ENCODE results near the gene TLDC2.
"Not testable (repeated sequence)": the region's sequence is repeated elsewhere in the genome, so short reads cannot be mapped to it uniquely, and the experiment has no call there.

TLDC2 gene

GRCh38 chr20:36895036-36895435 lies 19.1 kb downstream of the TLDC2 start:
- TF ChIP-seq CTCF (IDR thresholded peaks at IDR 0.05; ENCODE audit: extremely low read depth, insufficient read depth, missing control alignments), result no peak
- DNase-seq (ENCODE audit: low spot score), result no peak
- in situ Hi-C loops (cut with MboI; ENCODE audit: low pct_unique_long_range_greater_than_20kb, low sequenced_read_pairs, unreplicated experiment), result loop anchor here (25.0 kb wide), 1 partner anchor 283 kb away; the partner anchor contains the start of gene RAB5IF

- no peak for TF ChIP-seq CTCF (IDR thresholded peaks at IDR 0.05; ENCODE audit: extremely low read depth, insufficient read depth, missing control alignments)
- DNase-seq (ENCODE audit: low spot score), result no peak
- in situ Hi-C loops (cut with MboI; ENCODE audit: low pct_unique_long_range_greater_than_20kb, low sequenced_read_pairs, unreplicated experiment), result no loop called here
Observed at GRCh38 chr20:36904690-36905089, 28.8 kb downstream of the TLDC2 start.

GRCh38 chr20:36905566-36905965 lies 29.6 kb downstream of the TLDC2 start:
- DNase-seq (ENCODE audit: low spot score); in situ Hi-C loops (cut with MboI; ENCODE audit: low pct_unique_long_range_greater_than_20kb, low sequenced_read_pairs, unreplicated experiment): not testable (repeated sequence)

- in situ Hi-C loops (cut with MboI; ENCODE audit: low pct_unique_long_range_greater_than_20kb, low sequenced_read_pairs, unreplicated experiment); DNase-seq (ENCODE audit: low spot score): not testable (repeated sequence)
Observed at GRCh38 chr20:36906086-36906485, 30.1 kb downstream of the TLDC2 start.

GRCh38 chr20:36908603-36909002 lies 32.7 kb downstream of the TLDC2 start:
- DNase-seq (ENCODE audit: low spot score), result peak; percentile 50
- in situ Hi-C loops (cut with MboI; ENCODE audit: low pct_unique_long_range_greater_than_20kb, low sequenced_read_pairs, unreplicated experiment), result no loop called here
- no peak for TF ChIP-seq CTCF (IDR thresholded peaks at IDR 0.05; ENCODE audit: extremely low read depth, insufficient read depth, missing control alignments)

GRCh38 chr20:36916199-36916598 lies 40.3 kb downstream of the TLDC2 start:
- no peak for TF ChIP-seq CTCF (IDR thresholded peaks at IDR 0.05; ENCODE audit: extremely low read depth, insufficient read depth, missing control alignments)
- in situ Hi-C loops (cut with MboI; ENCODE audit: low pct_unique_long_range_greater_than_20kb, low sequenced_read_pairs, unreplicated experiment), result no loop called here
- no peak for DNase-seq (ENCODE audit: low spot score)

- DNase-seq (ENCODE audit: low spot score), result no peak
- no peak for TF ChIP-seq CTCF (IDR thresholded peaks at IDR 0.05; ENCODE audit: extremely low read depth, insufficient read depth, missing control alignments)
- in situ Hi-C loops (cut with MboI; ENCODE audit: low pct_unique_long_range_greater_than_20kb, low sequenced_read_pairs, unreplicated experiment), result no loop called here
Observed at GRCh38 chr20:36917240-36917639, 41.3 kb downstream of the TLDC2 start.

- DNase-seq (ENCODE audit: low spot score), result no peak
- TF ChIP-seq CTCF (IDR thresholded peaks at IDR 0.05; ENCODE audit: extremely low read depth, insufficient read depth, missing control alignments), result no peak
- in situ Hi-C loops (cut with MboI; ENCODE audit: low pct_unique_long_range_greater_than_20kb, low sequenced_read_pairs, unreplicated experiment), result no loop called here
Observed at GRCh38 chr20:36917943-36918342, 42.0 kb downstream of the TLDC2 start.
